Measurements from ENCODE around the gene DHX58.

GRCh38 chr17:42114118-42114517, 1.6 kb upstream of the DHX58 start:
- TF ChIP-seq CTCF (IDR thresholded peaks at IDR 0.05) (no peak), POLR2A (IDR thresholded peaks at IDR 0.05) (no peak)

Data from esophagus squamous epithelium (tissue), 4 donors.